Cardiac muscle cell (in vitro differentiated cells and primary cell): ENCODE measurements around the gene JHY. TPM values are rescaled to one million over a fixed set of nuclear protein-coding genes. Genes with fewer than 3 reads are reported as not detected.
"Not testable (repeated sequence)": the region's sequence is repeated elsewhere in the genome, so short reads cannot be mapped to it uniquely, and the experiment has no call there.

Experiments used
- DNase-seq, 2 donors: peaks; one replicate each; pipeline versions ENCODE4 v3.0.0 to v3.0.0-alpha.2; 2010 to 2017; ENCODE audit warnings: low read depth in 1 of 2, low spot score in 1 of 2
- H3K27ac ChIP-seq: fragments of 200-600 bp; sonication (generic); 2 replicates; pipeline ENCODE4 v1.5.1; 2016
- H3K27me3 ChIP-seq: fragments of 200-600 bp; sonication (generic); 2 replicates; pipeline ENCODE4 v1.6.0; 2016; ENCODE audit warnings: control low read depth
- H3K36me3 ChIP-seq: fragments of 200-600 bp; sonication (generic); 2 replicates; pipeline ENCODE4 v1.5.1; 2016; ENCODE audit warnings: control low read depth
- H3K4me1 ChIP-seq: fragments of 200-600 bp; sonication (generic); 2 replicates; pipeline ENCODE4 v1.8.1; 2017; ENCODE audit warnings: low read depth, mild to moderate bottlenecking, mixed run types
- H3K4me3 ChIP-seq: fragments of 200-600 bp; sonication (generic); 2 replicates; pipeline ENCODE4 v1.5.1; 2016; ENCODE audit warnings: mild to moderate bottlenecking
- H3K9me3 ChIP-seq: fragments of 200-600 bp; sonication (generic); 2 replicates; pipeline ENCODE4 v1.5.1; 2017; ENCODE audit warnings: low read depth, mild to moderate bottlenecking, control low read depth
- polyA plus RNA-seq: library from polyadenylated mRNA; unstranded; fragments of >200 nt; fragmentation: Nextera tagmentation; extraction: Ambion mirVana; gene quantifications from 2 replicates; pipeline ENCODE4 v1.2.1, GENCODE V29; 2016
- total RNA-seq: library from RNA; depleted of rRNA; stranded (reverse); fragments of >200 nt; gene quantifications from 2 replicates; pipeline ENCODE4 v1.2.3, GENCODE V29; 2016
- TF ChIP-seq, protein P1 (sequence below): IDR thresholded peaks from 2 replicates; pipeline ENCODE4 v1.5.1; 2012; ENCODE audit warnings: low read depth, mild to moderate bottlenecking, low read length

JHY gene
- total and polyA plus RNA-seq, 2 experiments from 2014 or later: 2.3 to 2.5 TPM

DNA sequence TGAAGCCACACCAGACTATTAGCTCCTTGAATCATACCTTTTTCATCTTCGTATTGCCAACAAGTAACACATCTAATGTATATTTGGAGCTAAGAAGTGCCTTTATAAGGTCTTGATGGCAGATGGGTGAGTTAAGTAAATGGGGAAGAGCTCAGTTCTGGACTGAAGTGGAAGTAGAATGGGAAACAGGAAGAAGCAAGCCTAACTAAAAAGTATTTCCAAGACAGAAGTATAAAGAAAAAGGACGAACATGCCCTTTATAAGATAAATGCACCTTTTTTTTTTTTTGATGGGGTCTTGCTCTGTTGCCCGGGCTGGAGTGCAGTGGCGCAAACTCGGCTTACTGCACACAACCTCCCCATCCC is 29.8 kb upstream of the JHY start:
- H3K4me3 ChIP-seq: no peak overlapping the region
- no peak overlapping the region for H3K27ac ChIP-seq
- H3K9me3 ChIP-seq: no peaks in the 10 kb centered on the region
- TF ChIP-seq, protein P1, sequence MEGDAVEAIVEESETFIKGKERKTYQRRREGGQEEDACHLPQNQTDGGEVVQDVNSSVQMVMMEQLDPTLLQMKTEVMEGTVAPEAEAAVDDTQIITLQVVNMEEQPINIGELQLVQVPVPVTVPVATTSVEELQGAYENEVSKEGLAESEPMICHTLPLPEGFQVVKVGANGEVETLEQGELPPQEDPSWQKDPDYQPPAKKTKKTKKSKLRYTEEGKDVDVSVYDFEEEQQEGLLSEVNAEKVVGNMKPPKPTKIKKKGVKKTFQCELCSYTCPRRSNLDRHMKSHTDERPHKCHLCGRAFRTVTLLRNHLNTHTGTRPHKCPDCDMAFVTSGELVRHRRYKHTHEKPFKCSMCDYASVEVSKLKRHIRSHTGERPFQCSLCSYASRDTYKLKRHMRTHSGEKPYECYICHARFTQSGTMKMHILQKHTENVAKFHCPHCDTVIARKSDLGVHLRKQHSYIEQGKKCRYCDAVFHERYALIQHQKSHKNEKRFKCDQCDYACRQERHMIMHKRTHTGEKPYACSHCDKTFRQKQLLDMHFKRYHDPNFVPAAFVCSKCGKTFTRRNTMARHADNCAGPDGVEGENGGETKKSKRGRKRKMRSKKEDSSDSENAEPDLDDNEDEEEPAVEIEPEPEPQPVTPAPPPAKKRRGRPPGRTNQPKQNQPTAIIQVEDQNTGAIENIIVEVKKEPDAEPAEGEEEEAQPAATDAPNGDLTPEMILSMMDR: no peak
- no peaks in the 10 kb centered on the region for H3K27me3 ChIP-seq
- DNase-seq: no peak
- H3K4me1 ChIP-seq: no peaks in the 10 kb centered on the region
- no peaks in the 10 kb centered on the region for H3K36me3 ChIP-seq

DNA sequence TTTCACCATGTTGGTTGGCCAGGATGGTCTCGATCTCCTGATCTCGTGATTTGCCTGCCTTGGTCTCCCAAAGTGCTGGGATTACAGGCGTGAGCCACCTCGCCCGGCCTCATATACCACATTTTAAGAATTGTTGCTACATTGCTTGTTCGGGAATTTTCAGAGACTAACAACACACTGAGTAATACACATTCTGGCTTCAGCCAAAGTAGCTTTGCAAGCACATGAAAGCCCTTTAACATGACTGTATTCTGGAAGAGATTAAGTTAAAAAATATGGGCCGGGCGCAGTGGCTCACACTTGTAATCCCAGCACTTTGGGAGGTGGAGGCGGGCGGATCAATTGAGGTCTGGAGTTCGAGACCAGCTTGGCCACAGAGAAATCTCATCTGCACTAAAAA is 29.3 kb upstream of the JHY start:
- TF ChIP-seq, protein P1: no peak
- Histone ChIP-seq H3K27me3 (no peaks in the 10 kb centered on the region), H3K4me3 (no peak overlapping the region), H3K9me3 (no peaks in the 10 kb centered on the region), H3K27ac (no peak overlapping the region), H3K36me3 (no peaks in the 10 kb centered on the region), H3K4me1 (no peaks in the 10 kb centered on the region)
- DNase-seq: no peak

DNA sequence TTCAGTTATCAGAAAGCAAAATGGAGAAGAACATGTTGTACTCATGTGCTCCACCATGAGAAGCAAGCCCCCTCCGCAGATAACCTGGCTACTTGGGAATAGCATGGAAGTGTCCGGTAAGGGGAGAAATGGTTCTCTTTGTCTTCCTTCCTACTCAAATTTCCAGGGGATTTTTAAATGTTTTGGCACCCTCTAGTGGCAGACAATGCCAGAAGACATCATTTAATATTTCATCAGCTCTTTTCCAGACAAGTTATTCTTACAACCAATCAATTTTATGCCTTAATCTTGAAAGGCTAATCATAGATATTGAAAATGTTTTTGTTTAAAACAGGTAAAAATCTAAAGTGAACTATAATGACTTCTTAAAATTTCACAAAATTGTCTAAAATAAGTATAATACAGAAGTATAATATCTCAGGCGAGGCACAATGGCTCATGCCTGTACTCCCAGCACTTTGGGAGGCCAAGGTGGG is 28.6 kb upstream of the JHY start:
- Histone ChIP-seq H3K27ac (no peak overlapping the region), H3K4me3 (no peak overlapping the region), H3K36me3 (no peaks in the 10 kb centered on the region), H3K9me3 (no peaks in the 10 kb centered on the region), H3K27me3 (no peaks in the 10 kb centered on the region), H3K4me1 (no peaks in the 10 kb centered on the region)
- TF ChIP-seq, protein P1: peak; percentile 55
- peak; percentile 83 to 86 for DNase-seq

DNA sequence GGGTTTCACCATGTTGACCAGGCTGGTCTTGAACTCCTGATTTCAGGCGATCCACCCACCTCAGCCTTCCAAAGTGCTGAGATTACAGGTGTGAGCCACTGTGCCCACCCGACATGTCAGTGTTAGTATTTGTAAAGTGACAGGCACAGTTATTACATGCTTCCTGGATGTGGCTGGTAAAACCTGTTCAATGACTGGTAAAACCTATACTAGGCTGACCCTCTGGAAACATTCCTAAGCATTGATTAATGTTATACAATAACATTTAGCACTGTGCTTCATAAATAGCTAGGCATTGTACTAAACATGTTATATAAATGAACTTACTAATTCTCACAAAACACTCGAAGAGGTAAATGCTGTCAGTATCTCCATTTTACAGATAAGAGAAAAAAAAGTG is 20.9 kb upstream of the JHY start:
- no peaks in the 10 kb centered on the region for H3K36me3 ChIP-seq
- no peaks in the 10 kb centered on the region for H3K9me3 ChIP-seq
- DNase-seq: no peak
- no peak overlapping the region for H3K4me3 ChIP-seq
- TF ChIP-seq, protein P1: no peak
- H3K27ac ChIP-seq: no peak overlapping the region
- peaks cover 9% of the 10 kb centered on the region for H3K27me3 ChIP-seq
- H3K4me1 ChIP-seq: no peaks in the 10 kb centered on the region

DNA sequence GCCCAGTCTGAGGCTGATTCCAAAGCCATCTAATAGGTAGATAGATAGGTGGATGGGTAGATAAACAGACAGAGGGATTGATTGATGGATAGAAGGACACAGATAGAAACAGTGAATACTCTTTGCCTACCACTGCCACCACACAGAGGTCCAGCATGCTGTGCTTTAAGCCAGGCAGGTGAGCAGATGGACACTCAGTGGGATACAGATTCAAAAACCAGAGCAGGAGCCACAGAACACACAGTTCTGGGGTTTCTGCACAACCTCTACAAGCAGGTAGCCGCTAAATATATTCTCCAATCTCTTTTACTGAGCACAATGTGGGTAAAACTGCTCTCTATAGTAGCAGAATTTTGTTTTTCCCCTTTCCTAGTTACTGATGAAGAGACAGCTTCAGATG is 20.5 kb upstream of the JHY start:
- TF ChIP-seq, protein P1: no peak
- Histone ChIP-seq H3K4me3 (no peak overlapping the region), H3K27me3 (peaks cover 9% of the 10 kb centered on the region), H3K4me1 (no peaks in the 10 kb centered on the region), H3K9me3 (no peaks in the 10 kb centered on the region), H3K36me3 (no peaks in the 10 kb centered on the region), H3K27ac (no peak overlapping the region)
- DNase-seq: no peak

DNA sequence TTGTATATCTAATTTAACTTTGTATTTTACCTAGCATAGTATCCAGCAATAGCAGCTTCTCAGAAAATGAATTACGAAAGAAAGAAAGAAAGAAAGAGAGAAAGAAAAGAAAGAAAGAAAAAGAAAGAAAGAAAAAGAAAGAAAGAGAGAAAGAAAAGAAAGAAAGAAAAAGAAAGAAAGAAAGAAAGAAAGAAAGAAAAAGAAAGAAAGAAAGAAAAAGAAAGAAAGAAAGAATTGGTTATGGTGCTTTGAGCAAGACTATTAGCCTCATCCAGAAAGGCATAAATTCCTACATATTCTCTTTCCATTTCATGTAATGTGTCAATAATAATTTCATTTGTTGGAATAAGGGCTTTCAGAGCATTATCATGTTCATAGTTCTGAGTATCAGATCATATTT is 19.4 kb upstream of the JHY start:
- H3K27ac ChIP-seq, H3K36me3 ChIP-seq, DNase-seq, H3K4me1 ChIP-seq, H3K9me3 ChIP-seq, H3K4me3 ChIP-seq, H3K27me3 ChIP-seq: not testable (repeated sequence)
